Measurements from ENCODE around the gene RTTN.

GRCh38 chr18:70068981-70069380 lies 136.5 kb downstream of the RTTN start:
- TF ChIP-seq HEYL (CRISPR knock-in tag; IDR thresholded peaks at IDR 0.05) (no peak), ESRRA (IDR thresholded peaks at IDR 0.05; ENCODE audit: borderline replicate concordance, low read length) (no peak), KDM5A (IDR thresholded peaks at IDR 0.05) (no peak), ZC3H11A (IDR thresholded peaks at IDR 0.05) (no peak)
- TF ChIP-seq, protein P1, sequence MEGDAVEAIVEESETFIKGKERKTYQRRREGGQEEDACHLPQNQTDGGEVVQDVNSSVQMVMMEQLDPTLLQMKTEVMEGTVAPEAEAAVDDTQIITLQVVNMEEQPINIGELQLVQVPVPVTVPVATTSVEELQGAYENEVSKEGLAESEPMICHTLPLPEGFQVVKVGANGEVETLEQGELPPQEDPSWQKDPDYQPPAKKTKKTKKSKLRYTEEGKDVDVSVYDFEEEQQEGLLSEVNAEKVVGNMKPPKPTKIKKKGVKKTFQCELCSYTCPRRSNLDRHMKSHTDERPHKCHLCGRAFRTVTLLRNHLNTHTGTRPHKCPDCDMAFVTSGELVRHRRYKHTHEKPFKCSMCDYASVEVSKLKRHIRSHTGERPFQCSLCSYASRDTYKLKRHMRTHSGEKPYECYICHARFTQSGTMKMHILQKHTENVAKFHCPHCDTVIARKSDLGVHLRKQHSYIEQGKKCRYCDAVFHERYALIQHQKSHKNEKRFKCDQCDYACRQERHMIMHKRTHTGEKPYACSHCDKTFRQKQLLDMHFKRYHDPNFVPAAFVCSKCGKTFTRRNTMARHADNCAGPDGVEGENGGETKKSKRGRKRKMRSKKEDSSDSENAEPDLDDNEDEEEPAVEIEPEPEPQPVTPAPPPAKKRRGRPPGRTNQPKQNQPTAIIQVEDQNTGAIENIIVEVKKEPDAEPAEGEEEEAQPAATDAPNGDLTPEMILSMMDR (IDR thresholded peaks at IDR 0.05) = no peak

Measured in A549 (cell line).